GM23338 (cell line): ENCODE measurements around the gene ADAMTSL2.

Experiments
- CREB1 ChIP-seq: fragments of 250-450 bp; sonication (Bioruptor Pico); IDR thresholded peaks from 2 replicates; pipeline ENCODE4 v1.5.0; 2020; ENCODE audit warnings: low read depth, mild to moderate bottlenecking, moderate library complexity
- CTCF ChIP-seq, 2 experiments: fragments of 200-600 bp in 1 of 2; sonication (generic) in 1 of 2; conservative IDR thresholded peaks; 2 replicates each; pipeline versions ENCODE4 v1.5.1 to v1.6.1; 2016 to 2017; ENCODE audit warnings: antibody characterized with exemption in 2 of 2, low read depth in 2 of 2, mild to moderate bottlenecking in 2 of 2, moderate library complexity in 1 of 2
- EZH2phosphoT487 ChIP-seq: fragments of 200-600 bp; sonication (generic); IDR thresholded peaks from one replicate; pipeline ENCODE4 v1.8.1; 2018; ENCODE audit warnings: antibody characterized with exemption; ENCODE audit not compliant: unreplicated experiment
- POLR2AphosphoS5 ChIP-seq: IDR thresholded peaks from 2 replicates; pipeline ENCODE4 v1.6.1; 2016; ENCODE audit warnings: antibody characterized with exemption, low read depth
- ZNF114 ChIP-seq: fragments of 250-450 bp; sonication (Bioruptor Pico); IDR thresholded peaks from 2 replicates; pipeline ENCODE4 v1.5.0; 2020; ENCODE audit warnings: mild to moderate bottlenecking, moderate library complexity
- TF ChIP-seq, protein P1 (sequence below): IDR thresholded peaks from 2 replicates; pipeline ENCODE4 v1.6.1; 2016; ENCODE audit warnings: antibody characterized with exemption

- no peak for TF ChIP-seq CTCF (conservative IDR thresholded peaks at IDR 0.05; ENCODE audit: low read depth in 2 of 2)
- TF ChIP-seq, protein P1, sequence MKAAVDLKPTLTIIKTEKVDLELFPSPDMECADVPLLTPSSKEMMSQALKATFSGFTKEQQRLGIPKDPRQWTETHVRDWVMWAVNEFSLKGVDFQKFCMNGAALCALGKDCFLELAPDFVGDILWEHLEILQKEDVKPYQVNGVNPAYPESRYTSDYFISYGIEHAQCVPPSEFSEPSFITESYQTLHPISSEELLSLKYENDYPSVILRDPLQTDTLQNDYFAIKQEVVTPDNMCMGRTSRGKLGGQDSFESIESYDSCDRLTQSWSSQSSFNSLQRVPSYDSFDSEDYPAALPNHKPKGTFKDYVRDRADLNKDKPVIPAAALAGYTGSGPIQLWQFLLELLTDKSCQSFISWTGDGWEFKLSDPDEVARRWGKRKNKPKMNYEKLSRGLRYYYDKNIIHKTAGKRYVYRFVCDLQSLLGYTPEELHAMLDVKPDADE = no peak
- TF ChIP-seq POLR2AphosphoS5 = no peak
- no peak for TF ChIP-seq EZH2phosphoT487
- TF ChIP-seq ZNF114 = no peak
- no peak for TF ChIP-seq CREB1 (CRISPR knock-in tag)
These were observed 14.8 kb upstream of the ADAMTSL2 start for GRCh38 chr9:133519693-133520092.
